Liver (tissue), 9 donors: ENCODE data around the gene DPH2. TPM values are rescaled to one million over a fixed set of nuclear protein-coding genes. Genes with fewer than 3 reads are reported as not detected.

Experiments
- DNase-seq: peaks from one replicate; pipeline ENCODE4 v3.0.0-alpha.2; 2017; ENCODE audit warnings: low spot score
- H3K27ac ChIP-seq, 2 donors: one replicate each; pipeline ENCODE4 v1.7.0; 2013; ENCODE audit warnings: inconsistent platforms in 2 of 2, low read length in 2 of 2, control low read depth in 1 of 2, low read depth in 1 of 2, mild to moderate bottlenecking in 1 of 2
- H3K27me3 ChIP-seq, 4 donors: one replicate each; pipeline versions ENCODE4 v1.6.1 to v1.7.0; 2013; ENCODE audit warnings: low read length in 3 of 4, inconsistent platforms in 1 of 4, mild to moderate bottlenecking in 1 of 4, moderate library complexity in 1 of 4; ENCODE audit not compliant: control insufficient read depth in 4 of 4, insufficient read depth in 4 of 4
- H3K36me3 ChIP-seq, 4 donors: one replicate each; pipeline versions ENCODE4 v1.6.1 to v1.7.0; 2013; ENCODE audit warnings: low read length in 3 of 4, mild to moderate bottlenecking in 3 of 4, low read depth in 1 of 4, moderate library complexity in 1 of 4; ENCODE audit not compliant: control insufficient read depth in 4 of 4, insufficient read depth in 3 of 4
- H3K4me1 ChIP-seq, 4 donors: one replicate each; pipeline versions ENCODE4 v1.6.1 to v1.7.0; 2013; ENCODE audit warnings: low read length in 3 of 4, mild to moderate bottlenecking in 3 of 4, moderate library complexity in 1 of 4; ENCODE audit not compliant: control insufficient read depth in 4 of 4, insufficient read depth in 4 of 4
- H3K4me3 ChIP-seq, 3 donors: one replicate each; pipeline versions ENCODE4 v1.6.1 to v1.7.0; 2013; ENCODE audit warnings: low read length in 3 of 3, control low read depth in 1 of 3, low read depth in 1 of 3, mild to moderate bottlenecking in 1 of 3
- H3K9ac ChIP-seq, 2 donors: one replicate each; pipeline ENCODE4 v1.7.0; 2013; ENCODE audit warnings: low read length in 2 of 2, mild to moderate bottlenecking in 2 of 2, moderate library complexity in 2 of 2, control low read depth in 1 of 2, low read depth in 1 of 2
- H3K9me3 ChIP-seq, 4 donors: one replicate each; pipeline versions ENCODE4 v1.6.1 to v1.7.0; 2013; ENCODE audit warnings: low read length in 3 of 4; ENCODE audit not compliant: control insufficient read depth in 4 of 4
- FOXA1 ChIP-seq: IDR thresholded peaks from 2 replicates; pipeline ENCODE4 v1.6.1; 2016; ENCODE audit warnings: antibody characterized with exemption
- GABPA ChIP-seq, 2 donors: IDR thresholded peaks in 1 of 2; conservative IDR thresholded peaks in 1 of 2; 2 replicates each; pipeline ENCODE4 v1.6.1; 2016; ENCODE audit warnings: antibody characterized with exemption in 2 of 2, mild to moderate bottlenecking in 1 of 2, moderate library complexity in 1 of 2
- HNF4A ChIP-seq, 2 donors: conservative IDR thresholded peaks; 2 replicates each; pipeline ENCODE4 v1.6.1; 2016; ENCODE audit warnings: antibody characterized with exemption in 2 of 2, mild to moderate bottlenecking in 2 of 2
- JUND ChIP-seq, 2 donors: IDR thresholded peaks; 2 replicates each; pipeline ENCODE4 v1.6.1; 2016; ENCODE audit warnings: antibody characterized with exemption in 2 of 2
- NR2F2 ChIP-seq: IDR thresholded peaks from 2 replicates; pipeline ENCODE4 v1.6.1; 2016; ENCODE audit warnings: antibody characterized with exemption
- RAD21 ChIP-seq, 2 donors: IDR thresholded peaks; 2 replicates each; pipeline ENCODE4 v1.6.1; 2016; ENCODE audit warnings: antibody characterized with exemption in 2 of 2, mild to moderate bottlenecking in 2 of 2
- RXRA ChIP-seq, 2 donors: IDR thresholded peaks; 2 replicates each; pipeline ENCODE4 v1.6.1; 2017 to 2018; ENCODE audit warnings: antibody characterized with exemption in 2 of 2, mild to moderate bottlenecking in 1 of 2
- SP1 ChIP-seq: IDR thresholded peaks from 2 replicates; pipeline ENCODE4 v1.6.1; 2018; ENCODE audit warnings: antibody characterized with exemption, mild to moderate bottlenecking
- YY1 ChIP-seq: IDR thresholded peaks from 2 replicates; pipeline ENCODE4 v1.6.1; 2016; ENCODE audit warnings: antibody characterized with exemption, mild to moderate bottlenecking
- WGBS: extraction: QIAGEN DNeasy Blood & Tissue Kit; methylation state at CpG from one replicate; pipeline ENCODE4 v1.1.7; 2013; 5-methylcytosine and 5-hydroxymethylcytosine counted together
- polyA plus RNA-seq, 2 donors: library from polyadenylated mRNA; stranded (reverse) in 1 of 2; unstranded in 1 of 2; fragments of 200-250 nt in 1 of 2; fragments of >200 nt in 1 of 2; fragmentation: Nextera tagmentation in 1 of 2; extraction: Ambion mirVana in 1 of 2; gene quantifications; one replicate each; pipeline versions ENCODE4 v1.2.1 to v1.2.3, GENCODE V29; 2013 to 2015
- total RNA-seq, 2 donors: library from RNA; depleted of rRNA; stranded (reverse); fragments of >200 nt; gene quantifications; one replicate each; pipeline ENCODE4 v1.2.3, GENCODE V29; 2014
- TF ChIP-seq, protein P1 (sequence below): fragments of 150-350 bp; IDR thresholded peaks from 2 replicates; pipeline ENCODE4 v1.5.1; 2017; ENCODE audit warnings: improper control_type of control experiment, low read depth, low read length; ENCODE audit not compliant: missing input control
- TF ChIP-seq, protein P2 (sequence below): IDR thresholded peaks from 2 replicates; pipeline ENCODE4 v1.6.1; 2016; ENCODE audit warnings: antibody characterized with exemption
- TF ChIP-seq, protein P3 (sequence below): IDR thresholded peaks from 2 replicates; pipeline ENCODE4 v1.6.1; 2016; ENCODE audit warnings: antibody characterized with exemption
- TF ChIP-seq, protein P4 (sequence below): IDR thresholded peaks from 2 replicates; pipeline ENCODE4 v1.6.1; 2016; ENCODE audit warnings: antibody characterized with exemption, mild to moderate bottlenecking
- donor health status: healthy.
- donor health status: healthy.
- donor health status: healthy.
- donor health status: healthy.
- donor health status: healthy.

DPH2 gene
- total and polyA plus RNA-seq, 4 donors, result 9.3 to 20.9 (median 15.4) TPM

DNA sequence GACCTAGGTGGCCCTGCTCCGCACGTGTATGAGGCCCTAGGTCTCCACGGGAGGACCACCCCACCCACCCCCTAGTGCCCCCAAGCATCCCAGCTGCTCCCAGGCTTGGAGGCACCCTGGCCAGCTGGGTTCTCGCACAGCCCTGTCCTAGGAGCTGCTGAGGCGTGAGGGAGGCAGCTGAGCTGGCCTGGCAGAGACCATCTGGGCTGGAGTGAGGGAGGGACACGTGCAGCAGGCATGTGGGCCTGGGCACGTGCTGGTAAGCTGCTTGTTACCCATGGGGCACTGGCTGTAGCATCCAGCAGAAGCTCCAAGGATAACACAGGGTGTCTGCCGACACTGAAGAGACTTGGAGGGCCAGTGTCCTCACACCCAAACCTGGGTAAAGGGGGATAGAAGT lies 51.3 kb downstream of the DPH2 start:
- no peak overlapping the region for H3K4me3 ChIP-seq
- no peaks in the 10 kb centered on the region for H3K27me3 ChIP-seq
- no peaks in the 10 kb centered on the region for H3K36me3 ChIP-seq
- no peak for TF ChIP-seq JUND (IDR thresholded peaks at IDR 0.05)
- TF ChIP-seq, protein P1, sequence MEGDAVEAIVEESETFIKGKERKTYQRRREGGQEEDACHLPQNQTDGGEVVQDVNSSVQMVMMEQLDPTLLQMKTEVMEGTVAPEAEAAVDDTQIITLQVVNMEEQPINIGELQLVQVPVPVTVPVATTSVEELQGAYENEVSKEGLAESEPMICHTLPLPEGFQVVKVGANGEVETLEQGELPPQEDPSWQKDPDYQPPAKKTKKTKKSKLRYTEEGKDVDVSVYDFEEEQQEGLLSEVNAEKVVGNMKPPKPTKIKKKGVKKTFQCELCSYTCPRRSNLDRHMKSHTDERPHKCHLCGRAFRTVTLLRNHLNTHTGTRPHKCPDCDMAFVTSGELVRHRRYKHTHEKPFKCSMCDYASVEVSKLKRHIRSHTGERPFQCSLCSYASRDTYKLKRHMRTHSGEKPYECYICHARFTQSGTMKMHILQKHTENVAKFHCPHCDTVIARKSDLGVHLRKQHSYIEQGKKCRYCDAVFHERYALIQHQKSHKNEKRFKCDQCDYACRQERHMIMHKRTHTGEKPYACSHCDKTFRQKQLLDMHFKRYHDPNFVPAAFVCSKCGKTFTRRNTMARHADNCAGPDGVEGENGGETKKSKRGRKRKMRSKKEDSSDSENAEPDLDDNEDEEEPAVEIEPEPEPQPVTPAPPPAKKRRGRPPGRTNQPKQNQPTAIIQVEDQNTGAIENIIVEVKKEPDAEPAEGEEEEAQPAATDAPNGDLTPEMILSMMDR, result no peak
- no peak for TF ChIP-seq NR2F2
- no peak for TF ChIP-seq RAD21 (IDR thresholded peaks at IDR 0.05)
- no peak for TF ChIP-seq GABPA (IDR thresholded peaks at IDR 0.05 in 1 of 2, conservative IDR thresholded peaks at IDR 0.05 in 1 of 2)
- TF ChIP-seq, protein P2, sequence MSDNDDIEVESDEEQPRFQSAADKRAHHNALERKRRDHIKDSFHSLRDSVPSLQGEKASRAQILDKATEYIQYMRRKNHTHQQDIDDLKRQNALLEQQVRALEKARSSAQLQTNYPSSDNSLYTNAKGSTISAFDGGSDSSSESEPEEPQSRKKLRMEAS, result no peak
- TF ChIP-seq FOXA1, result no peak
- TF ChIP-seq, protein P3, sequence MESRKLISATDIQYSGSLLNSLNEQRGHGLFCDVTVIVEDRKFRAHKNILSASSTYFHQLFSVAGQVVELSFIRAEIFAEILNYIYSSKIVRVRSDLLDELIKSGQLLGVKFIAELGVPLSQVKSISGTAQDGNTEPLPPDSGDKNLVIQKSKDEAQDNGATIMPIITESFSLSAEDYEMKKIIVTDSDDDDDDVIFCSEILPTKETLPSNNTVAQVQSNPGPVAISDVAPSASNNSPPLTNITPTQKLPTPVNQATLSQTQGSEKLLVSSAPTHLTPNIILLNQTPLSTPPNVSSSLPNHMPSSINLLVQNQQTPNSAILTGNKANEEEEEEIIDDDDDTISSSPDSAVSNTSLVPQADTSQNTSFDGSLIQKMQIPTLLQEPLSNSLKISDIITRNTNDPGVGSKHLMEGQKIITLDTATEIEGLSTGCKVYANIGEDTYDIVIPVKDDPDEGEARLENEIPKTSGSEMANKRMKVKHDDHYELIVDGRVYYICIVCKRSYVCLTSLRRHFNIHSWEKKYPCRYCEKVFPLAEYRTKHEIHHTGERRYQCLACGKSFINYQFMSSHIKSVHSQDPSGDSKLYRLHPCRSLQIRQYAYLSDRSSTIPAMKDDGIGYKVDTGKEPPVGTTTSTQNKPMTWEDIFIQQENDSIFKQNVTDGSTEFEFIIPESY, result no peak
- no peak for TF ChIP-seq YY1
- TF ChIP-seq RXRA (IDR thresholded peaks at IDR 0.05), result no peak
- TF ChIP-seq, protein P4, sequence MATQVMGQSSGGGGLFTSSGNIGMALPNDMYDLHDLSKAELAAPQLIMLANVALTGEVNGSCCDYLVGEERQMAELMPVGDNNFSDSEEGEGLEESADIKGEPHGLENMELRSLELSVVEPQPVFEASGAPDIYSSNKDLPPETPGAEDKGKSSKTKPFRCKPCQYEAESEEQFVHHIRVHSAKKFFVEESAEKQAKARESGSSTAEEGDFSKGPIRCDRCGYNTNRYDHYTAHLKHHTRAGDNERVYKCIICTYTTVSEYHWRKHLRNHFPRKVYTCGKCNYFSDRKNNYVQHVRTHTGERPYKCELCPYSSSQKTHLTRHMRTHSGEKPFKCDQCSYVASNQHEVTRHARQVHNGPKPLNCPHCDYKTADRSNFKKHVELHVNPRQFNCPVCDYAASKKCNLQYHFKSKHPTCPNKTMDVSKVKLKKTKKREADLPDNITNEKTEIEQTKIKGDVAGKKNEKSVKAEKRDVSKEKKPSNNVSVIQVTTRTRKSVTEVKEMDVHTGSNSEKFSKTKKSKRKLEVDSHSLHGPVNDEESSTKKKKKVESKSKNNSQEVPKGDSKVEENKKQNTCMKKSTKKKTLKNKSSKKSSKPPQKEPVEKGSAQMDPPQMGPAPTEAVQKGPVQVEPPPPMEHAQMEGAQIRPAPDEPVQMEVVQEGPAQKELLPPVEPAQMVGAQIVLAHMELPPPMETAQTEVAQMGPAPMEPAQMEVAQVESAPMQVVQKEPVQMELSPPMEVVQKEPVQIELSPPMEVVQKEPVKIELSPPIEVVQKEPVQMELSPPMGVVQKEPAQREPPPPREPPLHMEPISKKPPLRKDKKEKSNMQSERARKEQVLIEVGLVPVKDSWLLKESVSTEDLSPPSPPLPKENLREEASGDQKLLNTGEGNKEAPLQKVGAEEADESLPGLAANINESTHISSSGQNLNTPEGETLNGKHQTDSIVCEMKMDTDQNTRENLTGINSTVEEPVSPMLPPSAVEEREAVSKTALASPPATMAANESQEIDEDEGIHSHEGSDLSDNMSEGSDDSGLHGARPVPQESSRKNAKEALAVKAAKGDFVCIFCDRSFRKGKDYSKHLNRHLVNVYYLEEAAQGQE, result no peak
- TF ChIP-seq SP1, result no peak
- no peaks in the 10 kb centered on the region for H3K9me3 ChIP-seq
- 93% methylated on average over 8 of the region's 8 CpGs for WGBS
- no peak for DNase-seq
- no peaks in the 10 kb centered on the region for H3K4me1 ChIP-seq
- no peak overlapping the region for H3K27ac ChIP-seq
- no peak overlapping the region for H3K9ac ChIP-seq

DNA sequence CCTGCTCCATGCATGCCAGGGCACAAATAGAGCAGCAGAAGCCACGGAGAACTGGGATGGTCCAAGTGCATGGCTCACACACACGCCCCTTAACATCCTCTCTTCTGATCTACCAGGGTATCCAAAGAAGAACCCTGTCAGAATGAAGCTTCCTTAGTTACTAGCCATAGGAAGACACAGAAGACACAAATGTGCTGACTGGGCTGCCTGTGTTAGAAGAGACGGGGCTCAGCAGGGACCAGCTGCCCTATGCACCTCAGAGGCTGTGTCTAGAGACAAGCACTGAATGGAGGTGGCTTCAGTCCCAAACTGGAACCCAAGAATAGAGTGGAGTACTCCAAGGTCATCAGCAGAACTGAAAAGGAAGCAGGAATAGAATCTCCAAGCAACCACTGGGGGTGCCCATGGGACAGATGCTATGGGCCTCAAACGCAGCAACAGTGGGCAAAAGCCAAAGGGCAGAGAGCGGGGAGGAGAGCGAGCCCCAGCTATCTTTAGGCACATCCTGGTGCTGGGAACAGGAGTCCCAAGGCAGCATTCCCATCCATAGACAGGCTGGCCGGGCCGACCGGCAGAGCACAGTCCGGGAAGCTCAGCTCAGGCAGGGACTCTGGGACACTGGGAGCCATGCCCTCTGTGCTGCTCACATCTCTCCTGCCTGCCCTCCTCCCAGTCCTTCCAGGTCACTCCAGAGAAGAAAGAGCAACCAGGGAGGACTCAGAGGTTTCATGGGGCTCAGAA lies 51.9 kb downstream of the DPH2 start:
- no peaks in the 10 kb centered on the region for H3K9me3 ChIP-seq
- no peaks in the 10 kb centered on the region for H3K36me3 ChIP-seq
- WGBS, result 89% methylated on average over 10 of the region's 10 CpGs
- H3K4me3 ChIP-seq, result no peak overlapping the region
- H3K27me3 ChIP-seq, result no peaks in the 10 kb centered on the region
- no peaks in the 10 kb centered on the region for H3K4me1 ChIP-seq
- TF ChIP-seq JUND (IDR thresholded peaks at IDR 0.05) (no peak), HNF4A (conservative IDR thresholded peaks at IDR 0.05) (no peak), SP1 (no peak)
- no peak for DNase-seq
- no peak overlapping the region for H3K9ac ChIP-seq
- H3K27ac ChIP-seq, result no peak overlapping the region

Other genes with a start within 250 kb of the DPH2 start
- under 1 TPM in 1 of 2 donors, not detected in 1; 0.08 TPM for gene ARTN, start 36.2 kb upstream of the DPH2 start, total RNA-seq
- under 1 TPM in 1 of 2 donors, not detected in 1; 0.05 TPM for gene ARTN, start 36.2 kb upstream of the DPH2 start, polyA plus RNA-seq
- 10 to 100 TPM in 1 of 2 donors, 1 to 10 TPM in 1; 9.1 to 15.1 TPM for gene IPO13, start 23.1 kb upstream of the DPH2 start, total RNA-seq
- 10 to 100 TPM in 1 of 2 donors, 1 to 10 TPM in 1; 8.6 to 12.0 TPM for gene IPO13, start 23.1 kb upstream of the DPH2 start, polyA plus RNA-seq
- gene ATP6V0B, start 5.0 kb downstream of the DPH2 start, total RNA-seq, result 10 to 100 TPM; 69.5 to 99.5 TPM
- gene ATP6V0B, start 5.0 kb downstream of the DPH2 start, polyA plus RNA-seq, result 100 to 1,000 TPM; 158 to 277 TPM
- 10 to 100 TPM; 12.8 to 19.4 TPM for gene B4GALT2, start 9.2 kb downstream of the DPH2 start, total RNA-seq
- gene B4GALT2, start 9.2 kb downstream of the DPH2 start, polyA plus RNA-seq, result 10 to 100 TPM in 1 of 2 donors, 1 to 10 TPM in 1; 2.9 to 31.5 TPM
- 1 to 10 TPM in 1 of 2 donors, under 1 TPM in 1; 0.92 to 4.2 TPM for gene CCDC24, start 21.6 kb downstream of the DPH2 start, total RNA-seq
- gene CCDC24, start 21.6 kb downstream of the DPH2 start, polyA plus RNA-seq, result 1 to 10 TPM; 2.2 to 2.5 TPM
- 10 to 100 TPM in 1 of 2 donors, 1 to 10 TPM in 1; 1.0 to 47.7 TPM for gene SLC6A9, start 61.5 kb downstream of the DPH2 start, total RNA-seq
- 1 to 10 TPM in 1 of 2 donors, under 1 TPM in 1; 0.57 to 6.1 TPM for gene SLC6A9, start 61.5 kb downstream of the DPH2 start, polyA plus RNA-seq
- not detected for gene KLF17, start 148.8 kb downstream of the DPH2 start, total RNA-seq
- gene KLF17, start 148.8 kb downstream of the DPH2 start, polyA plus RNA-seq, result not detected
- not detected for gene KLF18, start 171.6 kb downstream of the DPH2 start, total RNA-seq
- gene KLF18, start 171.6 kb downstream of the DPH2 start, polyA plus RNA-seq, result not detected
- gene DMAP1, start 243.5 kb downstream of the DPH2 start, total RNA-seq, result 10 to 100 TPM; 15.3 to 24.8 TPM
- gene DMAP1, start 243.5 kb downstream of the DPH2 start, polyA plus RNA-seq, result 10 to 100 TPM; 15.7 to 21.0 TPM